SK-N-SH (cell line): Measurements from ENCODE around the gene TMEM164. TPM values are rescaled to one million over a fixed set of nuclear protein-coding genes. Genes with fewer than 3 reads are reported as not detected.

ENCODE experiments used
- CTCF ChIA-PET: fragments of 300-600, 350-600 bp; formaldehyde crosslinking; extraction: SDS; loops from one replicate; lab custom pipeline; 2021; lab: Yijun Ruan, JAX
- POLR2A ChIA-PET: fragments of 350-600 bp; sonication (Branson Sonifier 250); formaldehyde crosslinking; extraction: SDS; loops from one replicate; lab custom pipeline; 2020; ENCODE audit warnings: antibody characterized with exemption, inconsistent platforms; lab: Yijun Ruan, JAX
- DNase-seq: peaks from one replicate; pipeline ENCODE4 v3.0.0; 2012
- H2AFZ ChIP-seq: fragments of 200-600 bp; sonication (generic); 2 replicates; pipeline ENCODE4 v1.8.1; 2016; ENCODE audit warnings: antibody characterized with exemption, mild to moderate bottlenecking, low read depth
- H3F3A ChIP-seq: fragments of 200-600 bp; sonication (generic); replicated peaks from 2 replicates; pipeline ENCODE3; 2016; ENCODE audit warnings: antibody characterized with exemption, mild to moderate bottlenecking; ENCODE audit not compliant: insufficient read depth
- H3K27ac ChIP-seq, 2 experiments: fragments of 200-500 bp in 1 of 2; fragments of 200-600 bp in 1 of 2; sonication (Bioruptor generic) in 1 of 2; sonication (generic), shearing (Covaris generic) in 1 of 2; 2 replicates each; pipeline versions ENCODE4 v1.5.1 to v1.6.1; 2014 to 2016; ENCODE audit warnings: low read depth in 2 of 2, inconsistent platforms in 1 of 2, low read length in 1 of 2, mild to moderate bottlenecking in 1 of 2, mixed read lengths in 1 of 2
- H3K27me3 ChIP-seq: fragments of 200-600 bp; sonication (generic), shearing (Covaris generic); 2 replicates; pipeline ENCODE4 v1.6.1; 2016; ENCODE audit warnings: mixed run types; ENCODE audit not compliant: insufficient read depth
- H3K36me3 ChIP-seq, 2 experiments: fragments of 200-500 bp in 1 of 2; fragments of 200-600 bp in 1 of 2; sonication (Bioruptor generic) in 1 of 2; sonication (generic) in 1 of 2; replicated peaks in 1 of 2; 2 replicates each; pipeline versions ENCODE3 to v1.5.1; 2014 to 2016; ENCODE audit warnings: low read length in 1 of 2, mild to moderate bottlenecking in 1 of 2; ENCODE audit not compliant: insufficient read depth in 2 of 2, control insufficient read depth in 1 of 2
- H3K4me1 ChIP-seq, 2 experiments: fragments of 200-500 bp in 1 of 2; fragments of 200-600 bp in 1 of 2; sonication (Bioruptor generic) in 1 of 2; sonication (generic), shearing (Covaris generic) in 1 of 2; 2 replicates each; pipeline versions ENCODE4 v1.5.1 to v1.6.1; 2014 to 2016; ENCODE audit warnings: low read depth in 1 of 2, low read length in 1 of 2, mixed run types in 1 of 2; ENCODE audit not compliant: insufficient read depth in 2 of 2, control insufficient read depth in 1 of 2
- H3K4me2 ChIP-seq: fragments of 200-600 bp; sonication (generic), shearing (Covaris generic); 2 replicates; pipeline ENCODE4 v1.6.1; 2017; ENCODE audit warnings: mixed run types
- H3K4me3 ChIP-seq, 2 experiments: fragments of 200-500 bp in 1 of 2; fragments of 200-600 bp in 1 of 2; sonication (Bioruptor generic) in 1 of 2; sonication (generic), shearing (Covaris generic) in 1 of 2; 2 replicates each; pipeline versions ENCODE4 v1.5.1 to v1.8.1; 2014 to 2016; ENCODE audit warnings: low read depth in 2 of 2, inconsistent platforms in 1 of 2, low read length in 1 of 2, mild to moderate bottlenecking in 1 of 2, mixed read lengths in 1 of 2, moderate library complexity in 1 of 2
- H3K79me2 ChIP-seq: fragments of 200-600 bp; sonication (generic); 2 replicates; pipeline ENCODE4 v1.8.1; 2017; ENCODE audit warnings: mild to moderate bottlenecking; ENCODE audit not compliant: insufficient read depth
- H3K9ac ChIP-seq: fragments of 200-600 bp; sonication (generic); 2 replicates; pipeline ENCODE4 v1.6.1; 2017; ENCODE audit warnings: mixed run types
- H3K9me2 ChIP-seq: fragments of 200-600 bp; sonication (generic); 2 replicates; pipeline ENCODE4 v1.6.1; 2017; ENCODE audit warnings: mixed run types
- H3K9me3 ChIP-seq: fragments of 200-600 bp; sonication (generic); 2 replicates; pipeline ENCODE4 v1.6.1; 2017; ENCODE audit warnings: mixed run types, mild to moderate bottlenecking, moderate library complexity
- H4K20me1 ChIP-seq: fragments of 200-600 bp; sonication (generic); 2 replicates; pipeline ENCODE4 v1.6.1; 2017; ENCODE audit warnings: mild to moderate bottlenecking, mixed run types; ENCODE audit not compliant: insufficient read depth
- CHD2 ChIP-seq: fragments of 150-350 bp; IDR thresholded peaks from 2 replicates; pipeline ENCODE4 v1.6.1; 2018; ENCODE audit warnings: low read length; ENCODE audit not compliant: partially characterized antibody
- CTCF ChIP-seq: fragments of 200-600 bp; sonication (generic); IDR thresholded peaks from 2 replicates; pipeline ENCODE4 v1.6.1; 2017; ENCODE audit warnings: antibody characterized with exemption, mild to moderate bottlenecking, moderate library complexity
- ELF1 ChIP-seq: IDR thresholded peaks from 2 replicates; pipeline ENCODE4 v1.4.0; 2012
- EZH2phosphoT487 ChIP-seq: fragments of 200-600 bp; sonication (generic); IDR thresholded peaks from 2 replicates; pipeline ENCODE4 v1.6.1; 2017; ENCODE audit warnings: low read depth, mixed run types, mild to moderate bottlenecking, antibody characterized with exemption, moderate library complexity, borderline replicate concordance
- FOSL2 ChIP-seq: IDR thresholded peaks from 2 replicates; pipeline ENCODE4 v1.4.0; 2012; ENCODE audit warnings: low read depth, mild to moderate bottlenecking, moderate library complexity, borderline replicate concordance
- FOXM1 ChIP-seq: IDR thresholded peaks from 2 replicates; pipeline ENCODE4 v1.4.0; 2012; ENCODE audit warnings: low read depth, mild to moderate bottlenecking
- GABPA ChIP-seq: IDR thresholded peaks from 2 replicates; pipeline ENCODE4 v1.4.0; 2012; ENCODE audit warnings: low read depth, mild to moderate bottlenecking
- GATA2 ChIP-seq: sonication (generic); formaldehyde crosslinking; IDR thresholded peaks from 2 replicates; pipeline ENCODE4 v1.5.0; 2020; ENCODE audit warnings: mild to moderate bottlenecking, missing genetic modification reagents
- MAX ChIP-seq: IDR thresholded peaks from 2 replicates; pipeline ENCODE4 v1.4.0; 2012; ENCODE audit warnings: low read depth
- NFIC ChIP-seq: IDR thresholded peaks from 2 replicates; pipeline ENCODE4 v1.4.0; 2012; ENCODE audit warnings: borderline replicate concordance
- NRF1 ChIP-seq: IDR thresholded peaks from 2 replicates; pipeline ENCODE4 v1.6.1; 2012; ENCODE audit warnings: low read depth, mild to moderate bottlenecking, low read length
- PBX3 ChIP-seq: IDR thresholded peaks from 2 replicates; pipeline ENCODE4; 2012
- POLR2AphosphoS5 ChIP-seq: IDR thresholded peaks from 2 replicates; pipeline ENCODE4 v1.6.1; 2012; ENCODE audit warnings: low read depth, low read length
- RAD21 ChIP-seq: IDR thresholded peaks from 2 replicates; pipeline ENCODE4 v1.6.1; 2012; ENCODE audit warnings: mild to moderate bottlenecking, low read length
- RFX5 ChIP-seq: IDR thresholded peaks from 2 replicates; pipeline ENCODE4 v1.6.1; 2012; ENCODE audit warnings: mild to moderate bottlenecking, improper control_type of control experiment, low read length
- RXRA ChIP-seq: IDR thresholded peaks from 2 replicates; pipeline ENCODE4 v1.4.0; 2012; ENCODE audit warnings: low read depth, mild to moderate bottlenecking, borderline replicate concordance
- SIN3A ChIP-seq: IDR thresholded peaks from 2 replicates; pipeline ENCODE4 v1.6.1; 2012; ENCODE audit warnings: low read depth, mild to moderate bottlenecking, low read length, moderate library complexity, borderline replicate concordance
- TEAD4 ChIP-seq: IDR thresholded peaks from 2 replicates; pipeline ENCODE4 v1.4.0; 2012; ENCODE audit warnings: mild to moderate bottlenecking, borderline replicate concordance; ENCODE audit not compliant: insufficient read depth
- YY1 ChIP-seq: IDR thresholded peaks from 2 replicates; pipeline ENCODE4 v1.4.0; 2012; ENCODE audit warnings: low read depth, mild to moderate bottlenecking
- ZBTB33 ChIP-seq: IDR thresholded peaks from 2 replicates; pipeline ENCODE4 v1.4.0; 2012; ENCODE audit warnings: low read depth, borderline replicate concordance
- WGBS: methylation state at CpG from one replicate; pipeline ENCODE4 v1.1.6; 2017; ENCODE audit warnings: low lambda C conversion rate; 5-methylcytosine and 5-hydroxymethylcytosine counted together
- polyA plus RNA-seq, 3 experiments: library from polyadenylated mRNA; depleted of rRNA; stranded (reverse); fragments of >200 nt; gene quantifications; 2 replicates each; pipeline ENCODE4 v1.2.3, GENCODE V29; 2012

The TMEM164 gene
- polyA plus RNA-seq, 1 of the 3 experiments (the other 2 are of a cell fraction): 11.9 TPM

- ChIA-PET POLR2A (no interaction called here), CTCF (interaction anchor here (3.9 kb wide), 1 partner anchor 11 kb away, joined by 21 read pairs; no protein-coding TSS in a partner anchor)
- H4K20me1 ChIP-seq: no peaks in the 10 kb centered on the region
- H3K9ac ChIP-seq: no peak overlapping the region
- H2AFZ ChIP-seq: no peak overlapping the region
- no peak for DNase-seq
- H3K4me2 ChIP-seq: no peak overlapping the region
- H3K4me1 ChIP-seq: peaks cover 0 to 7% of the 10 kb centered on the region in 2 experiments; a peak in 1 of 4 replicates
- H3K36me3 ChIP-seq: no peaks in the 10 kb centered on the region
- no peaks in the 10 kb centered on the region for H3F3A ChIP-seq
- no peaks in the 10 kb centered on the region for H3K79me2 ChIP-seq
- H3K9me2 ChIP-seq: no peaks in the 10 kb centered on the region
- H3K27me3 ChIP-seq: no peaks in the 10 kb centered on the region; the same call in 1 of the 2 replicates
- TF ChIP-seq ELF1 (no peak), CHD2 (no peak), SIN3A (no peak), CTCF (no peak), RXRA (no peak), TEAD4 (no peak), MAX (no peak), GABPA (no peak), GATA2 (CRISPR knock-in tag) (no peak), POLR2AphosphoS5 (no peak)
- H3K27ac ChIP-seq: no peak overlapping the region
- H3K4me3 ChIP-seq: no peak overlapping the region
- 57% methylated on average over 1 of the region's 1 CpG for WGBS
- H3K9me3 ChIP-seq: no peaks in the 10 kb centered on the region
Measured at GRCh38 chrX:110135618-110136017, 132.7 kb downstream of the TMEM164 start.

GRCh38 chrX:110136136-110136535 is 133.2 kb downstream of the TMEM164 start:
- WGBS: 39% methylated on average over 4 of the region's 4 CpGs
- Histone ChIP-seq H3K4me1 (peaks cover 0 to 3% of the 10 kb centered on the region in 2 experiments; a peak in 1 of 4 replicates), H3K79me2 (no peaks in the 10 kb centered on the region), H2AFZ (no peak overlapping the region), H3K4me2 (no peak overlapping the region), H3K9me3 (no peaks in the 10 kb centered on the region), H3K27me3 (no peaks in the 10 kb centered on the region; the same call in 1 of the 2 replicates), H3K4me3 (no peak overlapping the region), H3F3A (no peaks in the 10 kb centered on the region), H3K27ac (no peak overlapping the region), H4K20me1 (no peaks in the 10 kb centered on the region), H3K9me2 (no peaks in the 10 kb centered on the region), H3K9ac (no peak overlapping the region), H3K36me3 (no peaks in the 10 kb centered on the region)
- no peak for DNase-seq
- TF ChIP-seq TEAD4 (no peak), SIN3A (no peak), YY1 (no peak), RFX5 (no peak), RAD21 (no peak), NFIC (no peak), PBX3 (no peak), NRF1 (no peak), ZBTB33 (no peak), EZH2phosphoT487 (no peak), FOXM1 (no peak), POLR2AphosphoS5 (no peak), FOSL2 (no peak), CTCF (no peak)
- CTCF ChIA-PET: interaction anchor here (3.9 kb wide), 1 partner anchor 10 kb away, joined by 21 read pairs; no protein-coding TSS in a partner anchor
- POLR2A ChIA-PET: no interaction called here
